Astrocyte (in vitro differentiated cells and primary cell): ENCODE results near the gene MBD3L4.
"Not testable (repeated sequence)": the region's sequence is repeated elsewhere in the genome, so short reads cannot be mapped to it uniquely, and the experiment has no call there.

ENCODE experiments used
- CTCF ChIP-seq: IDR thresholded peaks from 2 replicates; pipeline ENCODE4 v1.5.1; 2011; ENCODE audit warnings: low read depth, mild to moderate bottlenecking, inconsistent platforms, low read length, moderate library complexity; ENCODE audit not compliant: insufficient read depth
- EZH2 ChIP-seq: IDR thresholded peaks from 2 replicates; pipeline ENCODE4 v1.6.1; 2012; ENCODE audit warnings: mild to moderate bottlenecking, low read length, inconsistent platforms; ENCODE audit not compliant: insufficient read depth

- TF ChIP-seq CTCF, EZH2: not testable (repeated sequence)
These were observed 12.9 kb upstream of the MBD3L4 start for GRCh38 chr19:7052896-7053295.
